PC-3 (cell line): ENCODE measurements around the gene TGM5.

Experiments used
- EZH2 ChIP-seq: fragments of 300-600 bp; sonication (generic); IDR thresholded peaks from one replicate; pipeline ENCODE4 v1.6.1; 2017; ENCODE audit warnings: antibody characterized with exemption, mild to moderate bottlenecking, low read length; ENCODE audit not compliant: unreplicated experiment
- TF ChIP-seq, protein P1 (sequence below): fragments of 300-600 bp; sonication (generic); conservative IDR thresholded peaks from 2 replicates; pipeline ENCODE4 v1.5.1; 2017; ENCODE audit warnings: antibody characterized with exemption, low read depth, mild to moderate bottlenecking, low read length

DNA sequence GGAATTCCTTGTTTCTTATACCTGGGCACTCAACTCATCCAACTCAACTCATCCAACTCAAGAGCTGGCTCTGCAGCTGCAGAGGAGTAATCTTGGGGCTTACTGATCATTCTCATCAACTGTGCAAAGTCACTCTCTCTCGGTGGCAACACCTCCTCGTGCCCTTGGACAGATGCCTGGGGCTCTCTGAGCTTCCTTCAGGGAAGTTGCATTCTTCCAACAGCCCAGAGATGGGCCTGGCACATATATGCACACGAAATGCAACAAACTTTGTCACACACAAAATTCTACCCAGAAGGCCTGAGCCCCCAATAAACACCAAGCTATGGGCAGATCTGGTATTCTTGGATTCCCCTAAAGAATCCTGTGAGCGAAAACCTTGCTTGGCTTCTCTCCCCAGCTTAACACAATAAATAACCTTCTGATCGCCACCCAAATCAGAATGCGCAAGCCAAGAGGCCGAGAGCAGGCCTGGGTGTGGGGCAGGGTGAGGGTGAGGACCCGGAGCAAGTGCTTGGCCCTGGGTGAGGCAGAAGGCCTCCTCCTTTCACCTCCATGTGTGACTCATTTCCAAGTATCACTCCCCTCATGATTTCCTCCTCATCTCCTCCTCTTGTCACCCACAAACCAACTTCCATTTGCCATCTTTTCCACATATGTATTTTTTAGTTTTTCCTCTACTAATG lies 15.4 kb downstream of the TGM5 start:
- TF ChIP-seq, protein P1, sequence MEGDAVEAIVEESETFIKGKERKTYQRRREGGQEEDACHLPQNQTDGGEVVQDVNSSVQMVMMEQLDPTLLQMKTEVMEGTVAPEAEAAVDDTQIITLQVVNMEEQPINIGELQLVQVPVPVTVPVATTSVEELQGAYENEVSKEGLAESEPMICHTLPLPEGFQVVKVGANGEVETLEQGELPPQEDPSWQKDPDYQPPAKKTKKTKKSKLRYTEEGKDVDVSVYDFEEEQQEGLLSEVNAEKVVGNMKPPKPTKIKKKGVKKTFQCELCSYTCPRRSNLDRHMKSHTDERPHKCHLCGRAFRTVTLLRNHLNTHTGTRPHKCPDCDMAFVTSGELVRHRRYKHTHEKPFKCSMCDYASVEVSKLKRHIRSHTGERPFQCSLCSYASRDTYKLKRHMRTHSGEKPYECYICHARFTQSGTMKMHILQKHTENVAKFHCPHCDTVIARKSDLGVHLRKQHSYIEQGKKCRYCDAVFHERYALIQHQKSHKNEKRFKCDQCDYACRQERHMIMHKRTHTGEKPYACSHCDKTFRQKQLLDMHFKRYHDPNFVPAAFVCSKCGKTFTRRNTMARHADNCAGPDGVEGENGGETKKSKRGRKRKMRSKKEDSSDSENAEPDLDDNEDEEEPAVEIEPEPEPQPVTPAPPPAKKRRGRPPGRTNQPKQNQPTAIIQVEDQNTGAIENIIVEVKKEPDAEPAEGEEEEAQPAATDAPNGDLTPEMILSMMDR = no peak
- TF ChIP-seq EZH2 = no peak
